HEK293 (cell line): ENCODE results near the gene GNG3.

Experiments
- MZF1 ChIP-seq: fragments of 450-650 bp; formaldehyde crosslinking; IDR thresholded peaks from 2 replicates; pipeline ENCODE4 v1.5.1; 2017; ENCODE audit warnings: missing biosample characterization, missing genetic modification characterization, borderline replicate concordance
- ZFP37 ChIP-seq: fragments of 450-650 bp; formaldehyde crosslinking; IDR thresholded peaks from 2 replicates; pipeline ENCODE4 v1.5.1; 2016; ENCODE audit warnings: missing biosample characterization, missing genetic modification characterization
- ZNF223 ChIP-seq: fragments of 450-650 bp; formaldehyde crosslinking; IDR thresholded peaks from 2 replicates; pipeline ENCODE4 v1.5.1; 2016; ENCODE audit warnings: missing biosample characterization, missing genetic modification characterization
- ZNF560 ChIP-seq: fragments of 450-650 bp; formaldehyde crosslinking; IDR thresholded peaks from 2 replicates; pipeline ENCODE4 v1.5.1; 2017; ENCODE audit warnings: missing biosample characterization, missing genetic modification characterization, borderline replicate concordance
- TF ChIP-seq, protein P1 (sequence below): fragments of 450-650 bp; formaldehyde crosslinking; IDR thresholded peaks from 2 replicates; pipeline ENCODE4 v1.5.1; 2016; ENCODE audit warnings: missing biosample characterization, missing genetic modification characterization

DNA sequence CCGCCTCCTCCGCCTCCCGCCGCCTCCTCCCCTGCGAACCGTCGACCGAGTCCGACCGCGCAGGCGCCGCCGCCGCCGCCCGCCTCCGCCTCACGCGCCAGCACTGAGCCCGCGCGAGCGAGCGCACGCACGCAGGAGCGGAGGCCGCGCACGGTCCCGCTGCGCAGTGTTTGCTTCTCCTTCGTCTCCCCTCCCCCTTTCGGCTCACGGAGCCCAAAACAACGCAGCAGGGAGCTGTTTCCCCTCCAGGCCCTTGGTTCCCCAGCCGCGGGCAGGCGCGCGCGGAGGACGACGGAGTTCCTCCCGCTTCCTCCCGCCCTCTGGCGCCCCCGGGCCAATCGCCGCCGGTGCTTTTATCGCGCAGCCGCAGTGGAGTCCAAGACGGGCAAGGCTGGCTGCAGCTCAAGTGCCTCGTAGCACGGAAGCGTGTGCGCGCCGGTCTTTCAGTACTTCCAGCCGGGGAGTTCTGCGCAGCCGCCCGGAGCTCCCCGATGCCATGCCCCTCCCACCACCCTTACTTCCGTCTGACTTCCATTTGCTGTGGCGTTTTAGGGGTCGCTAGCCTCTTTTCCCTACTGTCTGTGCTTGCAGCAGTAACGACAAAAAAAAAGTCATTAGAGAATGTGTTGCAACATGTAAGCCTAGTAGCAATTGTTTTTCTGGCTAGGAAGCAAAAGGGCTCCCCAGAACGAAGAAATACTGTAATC, 19.8 kb downstream of the GNG3 start, which contains the start of gene HNRNPUL2:
- no peak for TF ChIP-seq ZNF560 (tag by site-specific recombination)
- TF ChIP-seq, protein P1, sequence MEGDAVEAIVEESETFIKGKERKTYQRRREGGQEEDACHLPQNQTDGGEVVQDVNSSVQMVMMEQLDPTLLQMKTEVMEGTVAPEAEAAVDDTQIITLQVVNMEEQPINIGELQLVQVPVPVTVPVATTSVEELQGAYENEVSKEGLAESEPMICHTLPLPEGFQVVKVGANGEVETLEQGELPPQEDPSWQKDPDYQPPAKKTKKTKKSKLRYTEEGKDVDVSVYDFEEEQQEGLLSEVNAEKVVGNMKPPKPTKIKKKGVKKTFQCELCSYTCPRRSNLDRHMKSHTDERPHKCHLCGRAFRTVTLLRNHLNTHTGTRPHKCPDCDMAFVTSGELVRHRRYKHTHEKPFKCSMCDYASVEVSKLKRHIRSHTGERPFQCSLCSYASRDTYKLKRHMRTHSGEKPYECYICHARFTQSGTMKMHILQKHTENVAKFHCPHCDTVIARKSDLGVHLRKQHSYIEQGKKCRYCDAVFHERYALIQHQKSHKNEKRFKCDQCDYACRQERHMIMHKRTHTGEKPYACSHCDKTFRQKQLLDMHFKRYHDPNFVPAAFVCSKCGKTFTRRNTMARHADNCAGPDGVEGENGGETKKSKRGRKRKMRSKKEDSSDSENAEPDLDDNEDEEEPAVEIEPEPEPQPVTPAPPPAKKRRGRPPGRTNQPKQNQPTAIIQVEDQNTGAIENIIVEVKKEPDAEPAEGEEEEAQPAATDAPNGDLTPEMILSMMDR (tag by site-specific recombination), result no peak
- no peak for TF ChIP-seq ZNF223
- TF ChIP-seq MZF1 (tag by site-specific recombination), result no peak
- TF ChIP-seq ZFP37 (tag by site-specific recombination), result no peak
